Measurements from ENCODE around the gene GPR75.

Gene GPR75

GRCh38 chr2:53877112-53877511 lies 17.3 kb upstream of the GPR75 start:
- no peak for TF ChIP-seq CTCF (IDR thresholded peaks at IDR 0.05; ENCODE audit: control insufficient read depth, insufficient read depth, low read depth, low read length, missing control alignments)
- H3K4me3 ChIP-seq (ENCODE audit: control insufficient read depth, low read depth, low read length): no peak overlapping the region
- no peak for DNase-seq (ENCODE audit: low read depth)

- DNase-seq (ENCODE audit: low read depth): no peak
- no peak overlapping the region for H3K4me3 ChIP-seq (ENCODE audit: control insufficient read depth, low read depth, low read length)
- TF ChIP-seq CTCF (IDR thresholded peaks at IDR 0.05; ENCODE audit: control insufficient read depth, insufficient read depth, low read depth, low read length, missing control alignments): no peak
Observed at GRCh38 chr2:53874401-53874950, 14.7 kb upstream of the GPR75 start.

GRCh38 chr2:53867773-53868172 lies 8.0 kb upstream of the GPR75 start:
- no peak for TF ChIP-seq CTCF (IDR thresholded peaks at IDR 0.05; ENCODE audit: control insufficient read depth, insufficient read depth, low read depth, low read length, missing control alignments)
- DNase-seq (ENCODE audit: low read depth): no peak
- H3K4me3 ChIP-seq (ENCODE audit: control insufficient read depth, low read depth, low read length): no peak overlapping the region

GRCh38 chr2:53867169-53867568 lies 7.4 kb upstream of the GPR75 start:
- DNase-seq (ENCODE audit: low read depth): no peak
- H3K4me3 ChIP-seq (ENCODE audit: control insufficient read depth, low read depth, low read length): no peak overlapping the region
- no peak for TF ChIP-seq CTCF (IDR thresholded peaks at IDR 0.05; ENCODE audit: control insufficient read depth, insufficient read depth, low read depth, low read length, missing control alignments)

GRCh38 chr2:53865962-53866361 lies 6.2 kb upstream of the GPR75 start:
- DNase-seq (ENCODE audit: low read depth): no peak
- TF ChIP-seq CTCF (IDR thresholded peaks at IDR 0.05; ENCODE audit: control insufficient read depth, insufficient read depth, low read depth, low read length, missing control alignments): no peak
- H3K4me3 ChIP-seq (ENCODE audit: control insufficient read depth, low read depth, low read length): no peak overlapping the region

GRCh38 chr2:53865264-53865663 lies 5.5 kb upstream of the GPR75 start:
- no peak for DNase-seq (ENCODE audit: low read depth)
- H3K4me3 ChIP-seq (ENCODE audit: control insufficient read depth, low read depth, low read length): no peak overlapping the region
- no peak for TF ChIP-seq CTCF (IDR thresholded peaks at IDR 0.05; ENCODE audit: control insufficient read depth, insufficient read depth, low read depth, low read length, missing control alignments)
